Stromal cell of bone marrow (primary cell): ENCODE data around the gene NRP1.

Experiments
- DNase-seq: peaks from one replicate; pipeline ENCODE4 v3.0.0-alpha.2; 2012; ENCODE audit warnings: low read depth

Gene NRP1

DNA sequence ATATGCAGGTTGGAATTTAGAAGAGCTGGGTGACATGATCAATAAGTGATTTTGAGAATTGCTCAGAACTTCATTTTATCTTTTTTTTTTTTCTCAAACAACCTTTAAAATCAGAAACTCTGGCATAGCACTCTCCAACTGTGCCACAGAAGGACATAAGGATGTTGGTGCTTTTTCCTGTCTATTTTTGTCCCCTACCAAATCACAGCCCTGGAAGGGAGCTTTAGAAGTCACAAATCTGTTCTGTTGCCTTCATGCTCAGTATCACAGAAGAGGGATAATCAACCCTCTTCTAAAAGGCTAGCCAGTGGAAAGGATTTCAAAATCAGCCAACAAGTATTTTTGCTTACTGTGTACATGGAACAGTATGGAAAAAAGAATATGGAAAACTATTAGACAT is 14.8 kb upstream of the NRP1 start:
- no peak for DNase-seq

GRCh38 chr10:33347211-33347610 is 12.7 kb upstream of the NRP1 start:
- no peak for DNase-seq

DNA sequence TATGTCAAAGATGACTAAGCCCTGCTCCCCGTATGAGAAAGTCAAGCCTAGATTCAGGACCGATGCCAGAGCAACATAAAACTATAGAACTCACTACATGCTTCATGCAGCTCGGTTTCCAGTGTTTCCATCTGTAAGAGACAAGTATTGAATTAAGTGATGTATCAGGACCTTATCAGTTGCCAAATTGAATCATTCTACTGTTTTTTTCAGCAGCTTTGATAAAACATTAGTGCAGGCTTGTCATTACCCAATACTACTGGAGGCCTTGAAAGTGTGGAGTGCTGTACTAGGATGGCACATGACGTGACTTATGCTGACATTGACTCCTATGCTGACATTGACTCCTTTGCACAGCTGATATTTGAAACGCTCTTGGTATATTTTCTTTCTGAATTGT is 10.8 kb upstream of the NRP1 start:
- no peak for DNase-seq

GRCh38 chr10:33344676-33345075 is 10.2 kb upstream of the NRP1 start:
- DNase-seq: no peak

GRCh38 chr10:33341637-33342036 is 7.2 kb upstream of the NRP1 start:
- no peak for DNase-seq

DNA sequence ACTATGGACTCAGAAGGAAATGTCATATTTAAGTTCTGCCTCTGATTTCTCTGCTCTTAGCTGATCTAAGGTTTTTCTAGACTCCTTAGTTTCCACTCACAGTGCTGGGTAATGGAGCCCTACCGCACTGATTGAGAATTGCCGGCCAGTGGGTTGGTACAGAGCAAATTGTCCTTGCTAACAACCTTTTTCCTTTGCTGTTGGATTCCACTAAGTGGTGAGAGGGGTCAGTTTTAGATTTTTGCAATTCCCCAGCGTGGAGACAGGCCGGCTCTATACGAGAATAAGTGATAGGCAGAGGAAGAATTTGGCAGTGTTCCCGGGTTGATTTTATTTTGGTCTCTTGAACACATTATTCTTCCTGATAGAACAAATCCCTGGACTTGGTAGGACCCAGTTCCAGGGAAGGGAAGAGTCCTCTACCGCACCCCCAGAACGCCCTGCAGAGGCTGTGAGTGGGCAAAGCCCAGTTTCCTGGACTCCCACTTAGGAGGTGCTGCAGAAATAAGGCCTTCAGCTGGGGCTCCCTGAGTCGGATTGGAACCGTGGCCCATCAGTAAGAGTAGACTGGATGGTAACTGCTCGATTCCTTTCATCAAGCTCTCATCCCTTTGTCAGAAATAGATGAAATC is 3.0 kb upstream of the NRP1 start:
- peak; percentile 54 for DNase-seq

DNA sequence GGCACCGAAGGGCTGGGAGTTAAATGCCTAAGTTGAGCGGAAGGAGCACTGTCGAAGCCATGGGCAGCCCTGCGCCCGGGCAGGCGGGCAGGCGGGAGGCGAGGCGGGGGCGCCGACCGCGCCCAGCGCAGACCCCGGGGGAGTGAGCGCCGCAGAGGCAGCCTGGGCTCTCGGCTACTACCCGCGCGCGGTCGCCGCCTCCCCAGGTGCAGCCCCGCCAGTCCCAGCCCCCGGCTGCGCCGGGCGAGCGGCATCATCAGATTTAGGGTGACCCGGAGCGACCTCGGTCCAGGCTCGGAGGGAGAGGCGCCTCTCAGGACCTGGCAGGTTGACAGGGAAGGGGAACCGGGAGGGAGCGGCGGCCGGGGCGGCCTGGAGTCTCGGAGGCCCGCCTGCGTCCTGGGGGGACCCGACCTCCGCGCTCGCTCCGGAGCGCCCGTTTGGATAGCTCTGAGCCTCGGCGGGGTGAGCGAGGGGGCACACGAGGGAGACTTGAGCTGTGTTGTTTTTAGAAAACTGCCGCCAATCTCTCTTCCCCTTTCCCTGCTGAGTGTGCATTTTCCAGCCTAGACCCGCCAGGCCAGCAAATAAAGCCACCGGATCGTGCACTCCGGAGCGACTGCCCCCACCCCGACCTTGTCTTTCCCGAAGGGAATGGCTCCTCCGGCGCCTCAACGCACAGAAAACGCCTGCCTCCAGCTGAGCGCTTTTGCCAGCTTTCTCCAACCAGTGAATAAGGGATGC is 2.3 kb upstream of the NRP1 start:
- DNase-seq: no peak

DNA sequence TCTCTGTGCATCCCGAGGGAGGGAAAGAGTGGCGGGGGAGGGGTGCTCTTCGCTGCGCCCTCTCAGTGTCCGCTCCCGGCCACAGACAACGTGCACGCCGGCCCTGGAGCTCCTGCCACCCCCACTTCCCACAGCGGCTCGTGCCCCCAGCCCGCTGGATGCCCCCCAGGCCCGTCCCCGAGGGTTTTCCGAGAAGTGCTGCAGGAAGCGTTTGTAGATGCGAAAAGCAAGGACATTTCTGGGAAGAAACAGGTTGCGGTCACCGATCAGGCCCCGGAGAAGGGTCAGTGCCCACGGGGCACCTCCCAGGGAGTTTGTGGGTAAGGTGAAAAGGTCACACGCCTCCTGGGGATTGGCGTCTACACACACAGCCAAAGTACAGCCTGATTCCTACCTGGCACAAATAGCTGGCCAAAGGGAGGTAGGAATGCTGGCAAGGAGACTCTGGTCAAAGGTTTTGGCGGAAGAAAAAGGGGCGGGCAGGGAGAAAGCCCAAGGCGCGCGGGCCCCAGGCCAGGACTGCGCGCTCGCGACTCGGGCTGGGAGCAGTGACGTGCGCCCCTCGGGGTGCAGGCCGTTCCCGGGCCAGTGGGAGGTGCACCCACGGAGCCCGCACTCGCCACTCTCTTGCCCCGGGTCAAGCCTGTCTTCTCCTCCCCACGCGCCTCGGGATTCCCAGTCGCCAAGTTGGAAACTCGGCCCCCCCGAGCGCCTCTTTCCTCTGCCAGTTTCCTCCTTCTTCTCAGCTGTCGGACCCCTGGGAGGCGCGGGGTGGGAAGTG is 1.5 kb upstream of the NRP1 start:
- DNase-seq: peak; percentile 55

GRCh38 chr10:33335551-33335800 is 1.0 kb upstream of the NRP1 start:
- no peak for DNase-seq

DNA sequence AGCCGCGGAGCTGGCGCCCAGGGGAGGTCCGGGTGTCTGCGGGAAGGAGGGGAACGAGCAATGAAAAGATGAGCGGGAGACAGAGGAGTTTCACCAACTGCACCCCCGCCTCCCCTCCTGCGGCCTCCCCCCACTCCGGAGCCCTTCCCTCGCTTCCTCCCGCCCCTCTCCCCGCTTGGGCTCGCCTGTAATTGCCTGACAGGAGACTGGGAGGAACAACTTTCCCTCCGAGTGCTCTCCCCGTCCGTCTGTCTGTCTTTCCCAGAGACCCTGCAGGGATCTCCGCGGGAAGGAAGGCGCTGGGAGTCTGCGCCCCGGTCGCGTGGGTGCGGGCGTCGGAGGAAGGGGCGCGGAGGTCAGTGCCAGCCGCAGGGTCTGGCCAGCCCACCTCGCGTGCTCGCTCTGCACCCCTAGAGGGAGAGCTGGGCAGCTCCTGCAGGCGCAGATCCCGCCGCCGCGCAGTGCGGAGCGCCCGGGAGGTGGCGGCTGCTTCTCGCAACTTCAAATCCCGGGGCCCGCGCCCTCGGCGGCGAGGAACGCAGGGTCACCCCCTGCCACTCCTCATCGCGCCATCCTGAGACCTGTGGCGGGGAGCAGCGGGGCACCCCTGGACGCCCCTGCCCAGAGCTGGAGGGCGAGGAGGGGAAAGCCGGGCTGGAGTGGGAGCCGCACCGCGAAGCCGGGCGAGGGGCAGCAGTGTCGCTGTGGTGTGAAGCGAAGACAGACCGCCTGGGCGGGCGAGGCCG is 511 bp upstream of the NRP1 start:
- DNase-seq: peak; percentile 84

DNA sequence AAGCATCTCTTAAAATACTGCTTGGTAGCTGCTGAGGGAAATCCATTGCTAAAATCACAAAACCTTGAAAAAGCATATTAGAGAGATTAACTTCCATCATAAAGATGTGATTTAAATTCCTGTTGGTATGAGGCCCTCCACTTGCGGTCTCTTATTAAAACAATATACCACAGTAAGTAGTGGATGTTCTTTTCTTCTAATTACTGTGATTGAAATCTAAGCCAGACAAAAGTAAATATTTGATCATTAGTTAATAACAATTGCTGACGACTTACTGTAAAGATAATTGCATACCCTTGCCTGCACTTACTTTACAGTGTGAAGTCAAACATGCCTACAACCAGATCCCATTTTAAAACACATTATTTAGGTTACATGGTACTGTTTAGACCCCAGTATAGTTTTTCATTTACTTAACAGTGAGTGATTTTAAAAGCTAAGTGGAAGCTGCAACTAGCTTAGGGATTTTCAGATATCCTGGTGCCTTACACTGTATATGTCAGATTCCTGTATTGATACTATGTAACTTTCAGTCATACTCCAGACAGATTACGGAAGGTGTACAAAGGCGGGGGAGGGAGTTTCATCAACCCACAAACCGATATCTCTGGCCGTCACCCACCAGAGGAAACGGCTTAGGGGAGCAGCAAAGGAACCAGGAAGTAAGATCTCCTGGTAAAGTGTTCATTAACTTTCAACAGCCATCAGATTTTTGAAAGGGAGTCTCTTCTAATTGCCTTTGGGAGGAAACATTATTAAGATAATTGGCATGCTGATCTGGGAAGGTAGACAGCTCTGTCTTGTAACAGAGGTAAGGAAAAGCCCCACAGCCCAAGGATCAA is 986 bp downstream of the NRP1 start:
- DNase-seq: no peak

GRCh38 chr10:33332183-33333065 is 2.0 kb downstream of the NRP1 start:
- peak; percentile 66 for DNase-seq

DNA sequence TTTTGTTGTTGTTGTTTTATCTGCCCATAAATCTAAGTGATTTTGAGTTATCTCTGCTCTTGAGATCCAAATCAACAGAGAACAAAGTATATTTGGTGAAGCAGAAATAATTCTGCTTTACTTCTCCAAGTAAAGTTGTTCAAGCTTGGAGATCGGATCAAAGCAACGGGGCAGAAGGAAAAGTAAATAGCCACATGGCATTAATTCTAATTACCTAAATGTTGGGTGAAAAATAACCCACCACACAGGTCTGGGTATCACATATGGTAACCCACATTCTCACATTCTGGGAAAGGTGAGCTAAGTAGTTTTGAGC is 3.1 kb downstream of the NRP1 start:
- no peak for DNase-seq

- peak; percentile 75 for DNase-seq
Observed at GRCh38 chr10:33330543-33331378, 3.7 kb downstream of the NRP1 start.

GRCh38 chr10:33329178-33329577 is 5.3 kb downstream of the NRP1 start:
- no peak for DNase-seq

DNA sequence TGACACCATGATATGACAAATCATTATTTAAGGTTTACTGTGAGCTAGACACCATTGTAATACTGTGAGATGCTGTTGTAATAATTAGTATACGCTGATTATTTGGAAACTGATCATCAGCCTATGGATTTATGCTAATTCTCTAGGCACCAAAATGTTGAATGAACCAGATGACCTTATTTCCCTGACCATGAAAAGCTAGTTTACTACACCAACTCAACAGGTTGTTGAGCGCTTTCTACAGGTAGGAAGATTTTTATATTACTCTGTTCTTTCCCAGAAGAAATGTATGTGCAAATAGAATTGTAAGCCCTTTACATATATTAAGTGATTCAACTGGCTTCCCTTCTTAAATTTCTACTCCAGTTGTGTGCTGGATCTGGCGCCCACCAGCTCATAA is 6.2 kb downstream of the NRP1 start:
- DNase-seq: no peak

- no peak for DNase-seq
Observed at GRCh38 chr10:33327751-33328150, 6.7 kb downstream of the NRP1 start.

DNA sequence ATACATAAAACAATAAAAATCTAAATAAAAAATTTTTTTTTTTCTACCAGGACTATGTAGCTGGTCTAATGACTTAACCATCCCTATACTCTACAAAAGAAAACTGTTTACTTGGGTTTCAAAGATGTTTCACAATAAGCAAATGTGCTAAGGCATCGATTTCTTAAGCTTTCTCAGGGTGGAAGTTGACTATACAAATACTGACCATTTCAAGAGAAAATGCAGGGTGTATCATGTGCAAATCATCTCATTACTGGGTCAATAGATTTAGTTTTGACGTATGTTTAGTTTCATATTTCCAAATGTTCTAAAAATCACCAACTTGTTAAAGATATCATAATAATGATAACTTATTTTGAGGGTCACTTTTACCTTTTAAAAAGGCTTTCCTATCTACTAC is 7.5 kb downstream of the NRP1 start:
- DNase-seq: no peak

DNA sequence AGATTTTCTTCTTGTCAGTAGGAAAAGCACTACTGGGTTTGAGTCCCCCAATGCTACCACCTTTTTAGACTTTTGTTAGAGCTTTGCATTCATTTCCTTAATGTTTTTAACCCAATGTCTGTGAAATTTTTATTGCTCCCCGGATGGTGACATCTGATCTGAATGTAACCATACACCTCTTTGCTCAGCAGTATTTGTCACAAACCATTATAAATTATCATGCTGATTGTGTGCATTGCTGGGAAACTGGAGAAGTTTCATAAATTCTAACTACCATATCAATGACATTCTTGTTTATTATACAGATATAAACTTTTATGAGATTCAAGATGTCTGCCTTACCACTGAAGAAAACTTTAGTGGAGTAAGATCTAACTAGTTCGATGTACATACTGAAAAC is 8.5 kb downstream of the NRP1 start:
- no peak for DNase-seq

DNA sequence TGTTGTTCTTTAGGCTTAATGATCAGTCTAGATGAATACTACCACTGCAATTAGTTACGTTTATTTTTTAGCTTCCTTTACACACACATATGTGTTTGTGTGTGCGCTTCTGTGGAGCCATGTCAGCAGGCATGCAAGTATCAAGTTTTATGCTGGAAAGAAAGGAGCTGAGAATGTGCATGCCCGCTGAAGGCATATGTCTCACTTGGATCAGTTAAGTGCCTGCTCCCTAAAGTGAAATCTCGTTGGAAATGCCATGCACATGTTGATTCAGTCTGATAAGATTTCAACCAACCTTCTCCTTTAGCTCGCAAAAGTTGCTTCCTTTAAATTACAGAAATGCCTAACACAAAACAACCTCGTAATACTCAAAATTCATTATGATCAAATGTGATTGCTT is 10.7 kb downstream of the NRP1 start:
- no peak for DNase-seq
